ENCODE measurements around the gene SLC35F1.
"Not testable (repeated sequence)": the region's sequence is repeated elsewhere in the genome, so short reads cannot be mapped to it uniquely, and the experiment has no call there.

The SLC35F1 gene

GRCh38 chr6:117992856-117993255 lies 85.8 kb downstream of the SLC35F1 start:
- no peak for ATAC-seq
- no peak for DNase-seq

- DNase-seq (no peak), ATAC-seq (no peak)
Measured at GRCh38 chr6:118012944-118013343, 105.9 kb downstream of the SLC35F1 start.

- DNase-seq (no peak), ATAC-seq (no peak)
Measured at GRCh38 chr6:118016532-118016931, 109.5 kb downstream of the SLC35F1 start.

- no peak for DNase-seq
- no peak for ATAC-seq
Measured at GRCh38 chr6:118017301-118017848, 110.3 kb downstream of the SLC35F1 start.

- ATAC-seq: no peak
- DNase-seq: no peak
Measured at GRCh38 chr6:118023771-118024170, 116.7 kb downstream of the SLC35F1 start.

GRCh38 chr6:118029967-118030366 lies 122.9 kb downstream of the SLC35F1 start:
- DNase-seq (no peak), ATAC-seq (no peak)

GRCh38 chr6:118037479-118037878 lies 130.4 kb downstream of the SLC35F1 start:
- ATAC-seq, DNase-seq: not testable (repeated sequence)

GRCh38 chr6:118042855-118043254 lies 135.8 kb downstream of the SLC35F1 start:
- no peak for ATAC-seq
- no peak for DNase-seq

- no peak for ATAC-seq
- DNase-seq: no peak
Measured at GRCh38 chr6:118044275-118044674, 137.2 kb downstream of the SLC35F1 start.

- ATAC-seq (no peak), DNase-seq (no peak)
Measured at GRCh38 chr6:118054082-118054481, 147.0 kb downstream of the SLC35F1 start.

GRCh38 chr6:118061666-118062065 lies 154.6 kb downstream of the SLC35F1 start:
- ATAC-seq: no peak

GRCh38 chr6:118080547-118080946 lies 173.5 kb downstream of the SLC35F1 start:
- DNase-seq: no peak
- ATAC-seq: no peak

More at GRCh38 chr6:118061666-118062065, 154.6 kb downstream of the SLC35F1 start:
- DNase-seq: no peak

GRCh38 chr6:118083711-118084110 lies 176.6 kb downstream of the SLC35F1 start:
- no peak for DNase-seq
- ATAC-seq: no peak

- no peak for DNase-seq
- ATAC-seq: no peak
Measured at GRCh38 chr6:118085665-118086064, 178.6 kb downstream of the SLC35F1 start.

- DNase-seq (no peak), ATAC-seq (no peak)
Measured at GRCh38 chr6:118086159-118086558, 179.1 kb downstream of the SLC35F1 start.

- ATAC-seq: no peak
- DNase-seq: no peak
Measured at GRCh38 chr6:118092086-118092485, 185.0 kb downstream of the SLC35F1 start.

GRCh38 chr6:118097576-118097975 lies 190.5 kb downstream of the SLC35F1 start:
- no peak for ATAC-seq
- no peak for DNase-seq

GRCh38 chr6:118100717-118101116 lies 193.7 kb downstream of the SLC35F1 start:
- no peak for ATAC-seq

GRCh38 chr6:118101220-118101619 lies 194.2 kb downstream of the SLC35F1 start:
- no peak for DNase-seq
- ATAC-seq: no peak

More at GRCh38 chr6:118100717-118101116, 193.7 kb downstream of the SLC35F1 start:
- DNase-seq: no peak

- DNase-seq (no peak), ATAC-seq (no peak)
Measured at GRCh38 chr6:118101831-118102345, 194.8 kb downstream of the SLC35F1 start.

- DNase-seq (no peak), ATAC-seq (no peak)
Measured at GRCh38 chr6:118102401-118102800, 195.3 kb downstream of the SLC35F1 start.

- ATAC-seq: no peak
- no peak for DNase-seq
Measured at GRCh38 chr6:118103381-118104146, 196.5 kb downstream of the SLC35F1 start.

- DNase-seq (no peak), ATAC-seq (no peak)
Measured at GRCh38 chr6:118122161-118122725, 215.2 kb downstream of the SLC35F1 start.

Measured in stimulated activated naive CD8-positive, alpha-beta T cell treated with anti-CD3 and anti-CD28 coated beads, Interleukin-15, Interleukin-2, amounts not matched to agents 100 U/mL and 50 U/mL, for 24 hours (primary cell).